Prostate gland (tissue), 2 donors: ENCODE results near the gene RUNX2.

ENCODE experiments used
- CTCF ChIP-seq, 4 experiments: fragments of 200-600 bp in 2 of 4; fragments of 450-650 bp in 2 of 4; sonication (generic) in 2 of 4; IDR thresholded peaks; 1 replicate in 3 of 4; 2 replicates in 1 of 4; pipeline ENCODE4 v1.5.1; 2016 to 2019; ENCODE audit warnings: antibody characterized with exemption in 4 of 4, mild to moderate bottlenecking in 2 of 4, moderate library complexity in 2 of 4
- POLR2AphosphoS5 ChIP-seq: sonication (generic); formaldehyde crosslinking; IDR thresholded peaks from one replicate; pipeline ENCODE4 v1.6.1; 2017; ENCODE audit warnings: antibody characterized with exemption

- TF ChIP-seq CTCF (IDR thresholded peaks at IDR 0.05) (no peak), POLR2AphosphoS5 (no peak)
These were observed 315.0 kb downstream of the RUNX2 start for GRCh38 chr6:45643126-45643525.
